HepG2 (cell line): ENCODE data around the gene ELAPOR1. TPM values are rescaled to one million over a fixed set of nuclear protein-coding genes. Genes with fewer than 3 reads are reported as not detected.

Experiments
- CC2D1A ChIP-seq: sonication (generic); formaldehyde crosslinking; IDR thresholded peaks from 2 replicates; pipeline ENCODE4 v1.8.1; 2023; ENCODE audit warnings: mild to moderate bottlenecking, missing genetic modification reagents
- GFI1 ChIP-seq: sonication (generic); formaldehyde crosslinking; IDR thresholded peaks from 2 replicates; pipeline ENCODE4 v1.5.0; 2020; ENCODE audit warnings: missing genetic modification reagents, mild to moderate bottlenecking, borderline replicate concordance
- HBP1 ChIP-seq: IDR thresholded peaks from 2 replicates; pipeline ENCODE4 v1.6.1; 2016; ENCODE audit warnings: low read depth, control low read depth
- HOMEZ ChIP-seq: IDR thresholded peaks from 2 replicates; pipeline ENCODE4 v1.6.1; 2016; ENCODE audit warnings: low read depth
- KDM3A ChIP-seq: IDR thresholded peaks from 2 replicates; pipeline ENCODE4 v1.6.1; 2018; ENCODE audit warnings: low read depth, missing compliant biosample characterization
- LBX2 ChIP-seq: sonication (generic); formaldehyde crosslinking; IDR thresholded peaks from 2 replicates; pipeline ENCODE4 v1.5.0; 2020; ENCODE audit warnings: missing genetic modification reagents, mild to moderate bottlenecking, borderline replicate concordance
- LCORL ChIP-seq, 2 experiments: fragments of 450-650 bp in 1 of 2; sonication (generic) in 1 of 2; formaldehyde crosslinking in 1 of 2; IDR thresholded peaks; 2 replicates each; pipeline versions ENCODE4 v1.5.0 to v1.6.1; 2017 to 2020; ENCODE audit warnings: antibody characterized with exemption in 1 of 2, missing genetic modification reagents in 1 of 2
- MLX ChIP-seq: IDR thresholded peaks from 2 replicates; pipeline ENCODE4 v1.6.1; 2016
- MXI1 ChIP-seq: IDR thresholded peaks from 3 replicates; pipeline ENCODE4 v1.6.1; 2012; ENCODE audit warnings: low read depth, low read length, inconsistent platforms, borderline replicate concordance
- PLSCR1 ChIP-seq: sonication (generic); formaldehyde crosslinking; IDR thresholded peaks from 2 replicates; pipeline ENCODE4 v1.5.0; 2020; ENCODE audit warnings: missing genetic modification reagents, mild to moderate bottlenecking, borderline replicate concordance
- PRDM4 ChIP-seq: sonication (generic); formaldehyde crosslinking; IDR thresholded peaks from 2 replicates; pipeline ENCODE4 v1.9.0; 2021; ENCODE audit warnings: missing genetic modification reagents, borderline replicate concordance
- SIN3A ChIP-seq: IDR thresholded peaks from 2 replicates; pipeline ENCODE4 v1.6.1; 2011; ENCODE audit warnings: low read depth, mild to moderate bottlenecking, control low read depth, low read length, borderline replicate concordance
- THAP9 ChIP-seq: sonication (generic); formaldehyde crosslinking; IDR thresholded peaks from 2 replicates; pipeline ENCODE4; 2020; ENCODE audit warnings: missing genetic modification reagents, mild to moderate bottlenecking, borderline replicate concordance
- ZNF740 ChIP-seq: sonication (generic); formaldehyde crosslinking; IDR thresholded peaks from 2 replicates; pipeline ENCODE4 v1.4.0; 2020; ENCODE audit warnings: missing genetic modification reagents
- ZSCAN9 ChIP-seq: IDR thresholded peaks from 2 replicates; pipeline ENCODE4 v1.6.1; 2016; ENCODE audit warnings: borderline replicate concordance
- polyA plus RNA-seq, 8 experiments: library from polyadenylated mRNA; depleted of rRNA in 3 of 8; stranded (reverse) in 7 of 8; unstranded in 1 of 8; fragments of >200 nt; fragmentation: Illumina TruSeq in 4 of 8; extraction: Trizol in 4 of 8; gene quantifications; 2 replicates each; pipeline versions ENCODE4 v1.2.1 to v1.2.3, GENCODE V29; 2011 to 2016; ENCODE audit warnings: low read depth in 4 of 8, missing spikeins in 1 of 8, mixed read lengths in 1 of 8; ENCODE audit not compliant: insufficient read depth in 1 of 8
- total RNA-seq, 5 experiments: library from RNA; depleted of rRNA; stranded (reverse); fragments of >200 nt; fragmentation: Illumina TruSeq; extraction: Trizol; gene quantifications; 2 replicates each; pipeline ENCODE4 v1.2.3, GENCODE V29; 2016; ENCODE audit warnings: low read depth in 1 of 5

ELAPOR1 gene
- total and polyA plus RNA-seq, 2 of the 13 experiments (the other 11 are each of a cell fraction or from before 2014, with no cell fraction given), result 0.13 to 0.20 TPM

- TF ChIP-seq LBX2 (CRISPR knock-in tag) (0 out of 2 replicates have a peak, but pooled peaks have one; percentile 49), HOMEZ (CRISPR knock-in tag) (peak; percentile 30; the same call in 1 of the 2 replicates), SIN3A (peak; percentile 93), PLSCR1 (no peak), LCORL (IDR thresholded peaks at IDR 0.05) (no peak), LCORL (CRISPR knock-in tag; IDR thresholded peaks at IDR 0.05) (no peak), ZSCAN9 (CRISPR knock-in tag) (peak; percentile 75), PRDM4 (CRISPR knock-in tag) (0 out of 2 replicates have a peak, but pooled peaks have one; percentile 15), MLX (CRISPR knock-in tag) (0 out of 2 replicates have a peak, but pooled peaks have one; percentile 57), ZNF740 (CRISPR knock-in tag) (no peak), MXI1 (peak; percentile 81; the same call in 2 of the 3 replicates), HBP1 (CRISPR knock-in tag) (peak; percentile 93), KDM3A (CRISPR knock-in tag) (peak; percentile 94), THAP9 (CRISPR knock-in tag) (peak; percentile 79; the same call in 1 of the 2 replicates), GFI1 (CRISPR knock-in tag) (peak; percentile 60; the same call in 1 of the 2 replicates), CC2D1A (CRISPR knock-in tag) (no peak)
Measured at GRCh38 chr1:109090196-109091077, 23.5 kb upstream of the ELAPOR1 start, which contains the start of gene TMEM167B (continued).
